PC-9 (cell line): Measurements from ENCODE around the gene RCOR1. TPM values are rescaled to one million over a fixed set of nuclear protein-coding genes. Genes with fewer than 3 reads are reported as not detected.

Source experiments
- BruUV-seq: library from RNA; stranded (reverse); fragments of 400-500 nt; replicated peaks from 2 replicates; lab custom pipeline; 2021; lab: Mats Ljungman, UMichigan
- CTCF ChIA-PET: fragments of 300-600 bp; sonication (Branson Sonifier 250); formaldehyde crosslinking; loops from one replicate; lab custom pipeline; 2022; ENCODE audit warnings: antibody characterized with exemption; lab: Charles Lee
- POLR2A ChIA-PET: fragments of 300-600 bp; sonication (Branson Sonifier 250); formaldehyde crosslinking; loops from one replicate; lab custom pipeline; 2022; ENCODE audit warnings: antibody characterized with exemption; ENCODE audit not compliant: unreplicated experiment; lab: Charles Lee
- DNase-seq, 2 experiments: peaks; one replicate each; pipeline versions ENCODE4 v3.0.0 to v3.0.0-alpha.2; 2015 to 2022; ENCODE audit warnings: mixed read lengths in 1 of 2
- H2AFZ ChIP-seq: fragments of 200-600 bp; sonication (generic); 2 replicates; pipeline ENCODE4 v1.8.1; 2017; ENCODE audit warnings: antibody characterized with exemption
- H3F3A ChIP-seq: fragments of 200-600 bp; sonication (generic); 2 replicates; pipeline ENCODE4 v1.8.1; 2017; ENCODE audit warnings: antibody characterized with exemption, mild to moderate bottlenecking, low read depth; ENCODE audit not compliant: insufficient read depth
- H3K27ac ChIP-seq: fragments of 200-600 bp; sonication (generic); 2 replicates; pipeline ENCODE4 v1.6.1; 2016; ENCODE audit warnings: mixed run types
- H3K27me3 ChIP-seq: fragments of 200-600 bp; sonication (generic); 2 replicates; pipeline ENCODE4 v1.6.1; 2016; ENCODE audit warnings: low read depth, mixed run types; ENCODE audit not compliant: insufficient read depth
- H3K36me3 ChIP-seq: fragments of 200-600 bp; sonication (generic); 2 replicates; pipeline ENCODE4 v1.6.1; 2016; ENCODE audit warnings: low read depth, mixed run types
- H3K4me1 ChIP-seq: fragments of 200-600 bp; sonication (generic); replicated peaks from 2 replicates; pipeline ENCODE4 v1.6.1; 2016; ENCODE audit warnings: mixed run types; ENCODE audit not compliant: insufficient read depth
- H3K4me2 ChIP-seq: fragments of 200-600 bp; sonication (generic); 2 replicates; pipeline ENCODE4 v1.6.1; 2017; ENCODE audit warnings: mixed run types
- H3K4me3 ChIP-seq: fragments of 200-600 bp; sonication (generic); 2 replicates; pipeline ENCODE4 v1.6.1; 2016; ENCODE audit warnings: mixed run types
- H3K79me2 ChIP-seq: fragments of 200-600 bp; sonication (generic); 2 replicates; pipeline ENCODE4 v1.6.1; 2017; ENCODE audit warnings: low read depth, mixed run types
- H3K9me2 ChIP-seq: fragments of 200-600 bp; sonication (generic); 2 replicates; pipeline ENCODE4 v1.8.1; 2017; ENCODE audit warnings: mild to moderate bottlenecking; ENCODE audit not compliant: insufficient read depth
- H3K9me3 ChIP-seq: fragments of 200-600 bp; sonication (generic); 2 replicates; pipeline ENCODE4 v1.8.1; 2016; ENCODE audit warnings: low read depth; ENCODE audit not compliant: insufficient read depth
- H4K20me1 ChIP-seq: fragments of 200-600 bp; sonication (generic); 2 replicates; pipeline ENCODE4 v1.8.1; 2017; ENCODE audit not compliant: insufficient read depth
- EZH2 ChIP-seq: fragments of 200-600 bp; sonication (generic); IDR thresholded peaks from 2 replicates; pipeline ENCODE4 v1.8.0; 2017; ENCODE audit warnings: antibody characterized with exemption, low read depth
- intact Hi-C: fragments of 100-400 bp; cut with micrococcal nuclease; formaldehyde crosslinking; loops from one replicate; pipeline ENCODE4 v1.10.0; 2022; ENCODE audit not compliant: unreplicated experiment
- total RNA-seq: library from RNA; stranded (reverse); gene quantifications from 2 replicates; pipeline ENCODE4 v1.2.3, GENCODE V29; 2021
- TF ChIP-seq, protein P1 (sequence below): fragments of 200-600 bp; sonication (generic); conservative IDR thresholded peaks from 2 replicates; pipeline ENCODE4 v1.6.1; 2017; ENCODE audit warnings: mixed run types, antibody characterized with exemption, mild to moderate bottlenecking, moderate library complexity

The RCOR1 gene
- total RNA-seq, 1 experiment from 2014 or later = 67.2 TPM

DNA sequence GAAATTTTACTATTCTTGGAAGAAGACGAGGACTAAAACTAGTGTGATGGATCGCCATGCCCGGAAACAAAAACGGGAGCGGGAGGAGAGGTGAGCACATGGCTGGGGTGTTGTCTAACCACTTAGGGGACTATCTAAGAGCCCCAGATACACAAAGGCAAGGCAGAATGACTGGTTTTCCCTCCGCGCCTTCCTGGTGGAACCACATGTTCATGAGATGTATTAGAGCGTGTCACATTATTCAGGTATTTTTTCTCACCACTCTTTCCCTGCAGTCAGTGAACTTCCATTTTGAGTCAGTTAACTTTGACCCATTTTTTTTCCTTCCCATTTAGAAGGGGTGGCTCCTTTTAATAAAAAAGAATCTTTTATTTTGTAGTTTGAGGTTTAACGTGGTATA, 116.0 kb downstream of the RCOR1 start:
- H3K4me3 ChIP-seq = no peak overlapping the region
- no peaks in the 10 kb centered on the region for H3K79me2 ChIP-seq
- no peak overlapping the region for H3K27ac ChIP-seq
- no peak for DNase-seq
- H3K9me3 ChIP-seq = peaks cover 5% of the 10 kb centered on the region; the same call in 1 of the 2 replicates
- no peaks in the 10 kb centered on the region for H4K20me1 ChIP-seq
- peaks cover 40% of the 10 kb centered on the region for H3F3A ChIP-seq
- H3K9me2 ChIP-seq = no peaks in the 10 kb centered on the region
- no peak overlapping the region for H2AFZ ChIP-seq
- peaks cover 31% of the 10 kb centered on the region for H3K36me3 ChIP-seq
- BruUV-seq = no TSS peak
- no peaks in the 10 kb centered on the region for H3K27me3 ChIP-seq
- intact Hi-C loops = no loop called here
- ChIA-PET POLR2A (interaction anchor here (0.7 kb wide), 2 partner anchors 17 to 178 kb away, joined by 4 to 24 read pairs; no protein-coding TSS in a partner anchor), CTCF (interaction anchor here (0.6 to 1.1 kb wide), 2 partner anchors 14 to 146 kb away, joined by 3 to 5 read pairs; no protein-coding TSS in a partner anchor)
- H3K4me2 ChIP-seq = no peak overlapping the region
- no peak for TF ChIP-seq EZH2
- TF ChIP-seq, protein P1, sequence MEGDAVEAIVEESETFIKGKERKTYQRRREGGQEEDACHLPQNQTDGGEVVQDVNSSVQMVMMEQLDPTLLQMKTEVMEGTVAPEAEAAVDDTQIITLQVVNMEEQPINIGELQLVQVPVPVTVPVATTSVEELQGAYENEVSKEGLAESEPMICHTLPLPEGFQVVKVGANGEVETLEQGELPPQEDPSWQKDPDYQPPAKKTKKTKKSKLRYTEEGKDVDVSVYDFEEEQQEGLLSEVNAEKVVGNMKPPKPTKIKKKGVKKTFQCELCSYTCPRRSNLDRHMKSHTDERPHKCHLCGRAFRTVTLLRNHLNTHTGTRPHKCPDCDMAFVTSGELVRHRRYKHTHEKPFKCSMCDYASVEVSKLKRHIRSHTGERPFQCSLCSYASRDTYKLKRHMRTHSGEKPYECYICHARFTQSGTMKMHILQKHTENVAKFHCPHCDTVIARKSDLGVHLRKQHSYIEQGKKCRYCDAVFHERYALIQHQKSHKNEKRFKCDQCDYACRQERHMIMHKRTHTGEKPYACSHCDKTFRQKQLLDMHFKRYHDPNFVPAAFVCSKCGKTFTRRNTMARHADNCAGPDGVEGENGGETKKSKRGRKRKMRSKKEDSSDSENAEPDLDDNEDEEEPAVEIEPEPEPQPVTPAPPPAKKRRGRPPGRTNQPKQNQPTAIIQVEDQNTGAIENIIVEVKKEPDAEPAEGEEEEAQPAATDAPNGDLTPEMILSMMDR = no peak
- H3K4me1 ChIP-seq = peaks cover 15% of the 10 kb centered on the region

DNA sequence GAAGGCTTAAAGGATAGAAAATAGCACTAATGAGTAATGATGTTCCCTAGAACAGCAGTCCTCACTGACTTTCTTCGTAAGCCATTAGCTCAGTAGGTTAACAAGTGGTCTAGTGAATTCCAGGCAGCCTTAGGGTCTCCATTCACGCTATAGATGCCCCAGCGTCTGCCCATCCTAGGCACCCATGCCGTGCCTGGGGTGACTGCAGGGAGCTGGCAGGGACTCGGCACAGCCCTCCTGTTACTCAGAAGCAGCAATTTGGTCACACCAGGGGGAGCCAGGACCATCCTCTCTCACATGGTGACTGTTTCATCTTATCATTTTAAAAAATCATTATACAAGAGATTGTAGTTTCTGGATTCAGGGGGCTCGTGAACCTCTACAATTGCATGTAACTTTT, 118.8 kb downstream of the RCOR1 start:
- Histone ChIP-seq H3K79me2 (no peaks in the 10 kb centered on the region), H3K4me1 (peaks cover 15% of the 10 kb centered on the region), H3F3A (peaks cover 40% of the 10 kb centered on the region), H3K4me2 (no peak overlapping the region), H3K9me2 (no peaks in the 10 kb centered on the region), H3K4me3 (no peak overlapping the region), H3K27me3 (no peaks in the 10 kb centered on the region), H3K9me3 (peaks cover 3% of the 10 kb centered on the region; the same call in 1 of the 2 replicates), H4K20me1 (no peaks in the 10 kb centered on the region), H3K36me3 (peaks cover 25% of the 10 kb centered on the region), H3K27ac (peak overlapping the region; percentile 13), H2AFZ (no peak overlapping the region)
- ChIA-PET POLR2A (interaction anchor here (0.6 to 0.7 kb wide), 4 partner anchors 107 to 531 kb away, joined by 3 to 8 read pairs (median 6); no protein-coding TSS in a partner anchor), CTCF (interaction anchor here (0.6 to 1.5 kb wide), 4 partner anchors 16 to 1064 kb away, joined by 3 to 5 read pairs (median 4); no protein-coding TSS in a partner anchor)
- no peak for DNase-seq
- intact Hi-C loops = no loop called here
- TF ChIP-seq EZH2 = no peak
- TF ChIP-seq, protein P1 = no peak
- no TSS peak for BruUV-seq

DNA sequence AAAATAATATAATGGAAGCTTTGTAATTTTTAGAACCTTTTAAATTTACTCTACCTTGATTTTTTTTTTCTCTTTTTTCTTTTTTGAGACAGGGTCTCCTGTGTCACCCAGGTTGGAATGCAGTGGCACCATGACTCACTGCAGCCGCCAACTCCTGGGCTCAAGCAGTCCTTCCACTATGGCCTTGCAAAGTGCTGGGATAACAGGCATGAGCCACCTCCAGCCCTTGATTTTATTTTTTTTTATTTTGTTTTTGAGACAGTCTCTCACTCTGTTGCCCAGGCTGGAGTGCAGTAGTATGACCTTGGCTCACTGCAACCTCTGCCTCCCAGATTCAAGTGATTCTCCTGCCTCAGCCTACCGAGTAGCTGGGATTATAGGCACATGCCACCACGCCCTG, 119.5 kb downstream of the RCOR1 start:
- BruUV-seq = no TSS peak
- no peaks in the 10 kb centered on the region for H3K9me2 ChIP-seq

More for the DNA sequence above, 119.5 kb downstream of the RCOR1 start:
- H3K36me3 ChIP-seq = peaks cover 25% of the 10 kb centered on the region
- no peak overlapping the region for H3K4me3 ChIP-seq
- peak overlapping the region; percentile 11; the same call in 1 of the 2 replicates for H3K4me2 ChIP-seq
- intact Hi-C loops = loop anchor here (1.0 kb wide), 1 partner anchor 188 kb away; no protein-coding TSS in a partner anchor
- peaks cover 15% of the 10 kb centered on the region for H3K4me1 ChIP-seq
- H3F3A ChIP-seq = peaks cover 38% of the 10 kb centered on the region
- no peaks in the 10 kb centered on the region for H3K27me3 ChIP-seq
- POLR2A ChIA-PET = interaction anchor here (0.6 to 0.7 kb wide), 8 partner anchors 9 to 666 kb away, joined by 4 to 10 read pairs (median 6); no protein-coding TSS in a partner anchor
- peak overlapping the region; percentile 13 for H3K27ac ChIP-seq
- no peaks in the 10 kb centered on the region for H4K20me1 ChIP-seq
- H3K79me2 ChIP-seq = no peaks in the 10 kb centered on the region
- peak; percentile 60 to 73 for DNase-seq
- H2AFZ ChIP-seq = no peak overlapping the region
- TF ChIP-seq, protein P1 = no peak
- TF ChIP-seq EZH2 = no peak
- CTCF ChIA-PET = interaction anchor here (0.6 to 1.5 kb wide), 7 partner anchors 17 to 1147 kb away, joined by 3 to 9 read pairs (median 4); no protein-coding TSS in a partner anchor
- H3K9me3 ChIP-seq = no peaks in the 10 kb centered on the region
